GM20000 (cell line): ENCODE results near the gene F7.
"Not testable (repeated sequence)": the region's sequence is repeated elsewhere in the genome, so short reads cannot be mapped to it uniquely, and the experiment has no call there.

Source experiments
- DNase-seq: peaks from one replicate; pipeline ENCODE4 v3.0.0; 2012; ENCODE audit warnings: low spot score
- CTCF ChIP-seq: IDR thresholded peaks from 2 replicates; pipeline ENCODE4 v1.5.1; 2012; ENCODE audit warnings: mild to moderate bottlenecking, control low read depth; ENCODE audit errors: extremely low read depth, missing control alignments

Gene F7

GRCh38 chr13:113105032-113105920 lies at the start of gene F7:
Gene F7, plus strand, starts transcription at chr13:113105791. Its CDS starts 51 bp downstream, at chr13:113105842.
- no peak for TF ChIP-seq CTCF
- DNase-seq, result no peak

GRCh38 chr13:113057084-113057483 lies 48.5 kb upstream of the F7 start:
- no peak for DNase-seq
- TF ChIP-seq CTCF, result no peak

- not testable (repeated sequence) for DNase-seq
Measured at GRCh38 chr13:113057559-113057958, 48.0 kb upstream of the F7 start.

GRCh38 chr13:113058129-113058987 lies 47.2 kb upstream of the F7 start:
- DNase-seq, result no peak
- TF ChIP-seq CTCF, result no peak

- no peak for TF ChIP-seq CTCF
- DNase-seq, result no peak
Measured at GRCh38 chr13:113058988-113059850, 46.4 kb upstream of the F7 start.

GRCh38 chr13:113059891-113060290 lies 45.7 kb upstream of the F7 start:
- TF ChIP-seq CTCF, result no peak
- no peak for DNase-seq

GRCh38 chr13:113060557-113061270 lies 44.9 kb upstream of the F7 start:
- no peak for TF ChIP-seq CTCF

More at GRCh38 chr13:113060557-113061270, 44.9 kb upstream of the F7 start:
- no peak for DNase-seq
